HG02571 (cell line): ENCODE data around the gene CNEP1R1.

Experiments used
- ATAC-seq: cut with Tn5 transposase; IDR thresholded peaks from one replicate; pipeline ENCODE4 v1.9.1; 2021; ENCODE audit warnings: mild to moderate bottlenecking, moderate library complexity; ENCODE audit not compliant: unreplicated experiment

The CNEP1R1 gene

DNA sequence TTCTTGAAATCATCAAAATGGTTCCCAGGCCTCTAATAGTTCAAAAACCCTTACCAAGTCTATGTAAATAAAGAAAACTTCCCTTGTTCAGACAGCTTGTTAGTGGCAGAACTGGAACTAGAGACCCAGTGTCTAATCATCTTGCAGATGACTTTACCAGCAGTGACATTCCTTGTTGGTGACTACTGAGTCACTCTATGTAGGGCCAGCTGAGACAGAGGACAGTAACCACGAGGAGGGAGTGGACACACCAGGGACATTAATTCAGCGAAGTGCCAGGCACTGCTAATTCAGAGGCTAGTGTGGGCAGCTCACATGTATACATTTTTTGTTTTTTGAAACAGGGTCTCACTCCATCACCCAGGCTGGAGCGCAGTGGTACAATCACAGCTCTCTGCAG, 34.6 kb downstream of the CNEP1R1 start:
- ATAC-seq: no peak

DNA sequence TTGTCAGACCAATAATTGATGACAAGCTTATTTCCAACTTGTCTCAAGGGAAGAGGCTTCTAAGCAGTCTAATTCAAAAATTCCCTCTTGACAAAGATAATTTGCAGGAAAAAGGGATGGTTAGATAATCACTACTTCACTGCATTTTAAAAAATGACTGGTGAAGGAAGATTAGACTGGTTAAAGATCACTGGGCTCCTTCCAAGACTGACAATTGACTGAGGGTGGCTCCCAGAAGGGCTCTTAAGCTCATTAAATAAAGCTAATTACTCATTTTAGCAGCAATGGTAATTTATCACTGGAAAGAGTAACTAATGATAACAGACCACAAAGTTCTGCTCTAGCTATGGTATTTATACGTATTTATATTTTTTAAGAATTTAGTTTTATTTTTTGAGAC, 36.3 kb downstream of the CNEP1R1 start:
- ATAC-seq: no peak

DNA sequence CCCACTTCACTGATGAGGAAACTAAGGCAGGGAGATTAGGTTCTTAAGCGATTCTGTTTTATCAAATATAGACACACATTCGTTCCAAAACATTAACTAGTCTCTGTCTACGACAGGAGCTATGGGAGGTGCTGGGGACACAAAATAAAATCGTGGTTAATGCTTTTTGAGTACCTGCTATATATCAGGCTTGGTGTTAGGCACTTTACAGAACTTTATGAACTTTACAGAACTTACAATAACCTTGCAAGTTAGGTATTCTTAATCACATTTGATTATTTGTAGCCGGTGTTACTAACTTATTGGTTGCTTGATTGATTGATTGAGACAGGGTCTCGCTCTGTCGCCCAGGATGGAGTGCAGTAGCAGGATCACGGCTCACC, 40.2 kb downstream of the CNEP1R1 start:
- ATAC-seq: no peak

DNA sequence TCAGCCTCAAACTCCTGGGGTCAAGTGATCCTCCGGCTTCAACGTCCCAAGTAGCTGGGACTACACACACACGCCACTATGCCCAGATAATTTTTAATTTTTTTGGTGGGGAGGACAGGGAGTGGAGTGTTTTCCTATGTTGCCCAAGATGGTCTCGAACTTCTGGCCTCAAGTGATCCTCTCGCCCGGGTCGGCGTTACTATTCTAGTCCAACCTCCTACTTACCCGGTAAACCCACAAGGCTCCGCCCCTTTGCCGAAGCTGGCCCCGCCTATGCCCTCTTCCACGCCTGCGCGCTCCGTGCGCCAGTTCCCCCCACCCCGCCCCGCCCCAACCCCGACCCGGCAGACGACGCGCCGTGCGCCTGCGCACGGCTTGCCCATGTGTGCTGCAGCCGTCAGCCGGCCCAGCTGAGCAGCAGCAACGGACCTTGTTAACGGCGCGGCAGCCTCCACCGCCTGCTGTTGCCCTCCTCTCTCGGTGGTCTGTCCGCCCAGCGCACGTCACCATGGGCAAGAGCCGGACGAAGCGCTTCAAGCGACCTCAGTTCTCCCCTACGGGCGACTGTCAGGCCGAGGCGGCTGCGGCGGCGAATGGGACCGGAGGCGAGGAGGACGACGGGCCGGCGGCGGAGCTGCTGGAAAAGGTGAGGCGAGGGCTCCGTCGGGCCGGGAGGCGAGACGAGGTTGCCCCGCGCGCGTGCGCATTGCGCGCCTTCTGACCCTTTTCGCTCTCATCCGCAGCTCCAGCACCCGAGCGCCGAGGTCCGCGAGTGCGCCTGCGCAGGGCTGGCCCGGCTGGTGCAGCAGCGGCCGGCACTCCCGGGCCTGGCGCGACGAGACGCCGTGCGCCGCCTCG, 40.8 kb downstream of the CNEP1R1 start, which contains the start of gene HEATR3:
Gene HEATR3, plus strand, starts transcription at position 347 of the 858 bp plus-strand sequence. Its CDS starts 162 bp downstream, at position 509.
- ATAC-seq: peak; percentile 74

DNA sequence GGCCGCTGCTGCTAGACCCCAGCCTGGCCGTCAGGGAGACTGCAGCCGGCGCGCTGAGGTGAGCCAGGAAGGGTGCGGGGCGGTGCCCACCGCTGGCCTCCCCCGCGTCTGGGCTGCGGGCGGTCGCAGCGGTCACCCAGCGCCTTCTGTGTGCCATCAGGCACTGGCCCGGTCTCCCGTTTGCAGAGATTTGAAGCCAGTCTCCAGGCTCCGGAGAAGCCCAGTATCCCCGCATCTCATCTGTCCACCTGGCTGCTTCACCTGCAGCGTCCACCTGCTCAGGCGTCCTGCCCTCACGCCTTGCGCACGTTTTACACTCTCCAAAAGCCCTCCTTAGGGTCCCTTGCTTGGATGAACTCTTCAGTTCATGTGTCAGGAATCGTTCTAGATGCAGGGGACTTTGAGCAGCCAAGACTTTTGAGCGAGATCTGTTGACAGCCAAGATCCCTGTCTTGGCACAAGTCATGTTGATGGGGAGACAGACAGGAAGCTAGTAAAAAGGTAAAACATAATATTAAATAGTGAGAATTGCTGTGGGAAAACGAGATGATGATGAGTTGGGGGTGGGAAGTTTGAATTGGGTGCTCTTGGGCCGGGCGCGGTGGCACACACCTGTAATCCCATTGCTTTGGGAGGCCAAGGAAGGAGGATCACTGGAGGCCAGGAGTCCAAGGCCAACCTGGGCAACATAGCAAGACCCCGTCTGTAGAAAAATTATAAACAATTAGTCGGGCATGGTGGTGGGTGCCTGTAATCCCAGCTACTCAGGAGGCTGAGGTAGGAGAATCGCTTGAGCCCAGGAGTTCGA, 41.7 kb downstream of the CNEP1R1 start:
- ATAC-seq: no peak

DNA sequence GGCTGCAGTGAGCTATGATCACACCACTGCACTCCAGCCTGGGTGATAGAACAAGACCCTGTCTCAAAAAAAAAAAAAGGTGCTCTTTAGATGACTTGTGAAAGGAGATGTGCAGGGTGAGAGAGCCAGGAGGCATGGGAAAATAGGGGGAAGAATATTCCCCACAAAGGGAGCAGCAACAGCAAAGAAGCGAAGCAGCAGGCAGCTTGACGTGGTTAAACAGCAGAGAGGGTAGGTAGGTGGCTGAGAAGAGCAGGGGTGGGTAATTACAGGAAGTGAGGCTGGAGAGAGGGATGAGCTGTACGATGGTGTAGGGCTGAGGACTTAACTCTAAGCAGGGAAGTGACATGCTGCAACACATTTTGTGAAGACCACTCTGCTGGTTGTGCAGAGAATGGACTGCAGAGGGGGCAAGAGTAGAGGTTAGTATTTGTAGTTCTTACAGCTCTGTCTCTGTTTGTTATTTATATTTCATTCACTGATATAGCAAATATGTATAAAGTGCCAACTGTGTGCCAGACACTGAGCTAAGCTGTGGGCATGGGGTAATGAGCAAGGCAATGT, 42.3 kb downstream of the CNEP1R1 start:
- no peak for ATAC-seq

DNA sequence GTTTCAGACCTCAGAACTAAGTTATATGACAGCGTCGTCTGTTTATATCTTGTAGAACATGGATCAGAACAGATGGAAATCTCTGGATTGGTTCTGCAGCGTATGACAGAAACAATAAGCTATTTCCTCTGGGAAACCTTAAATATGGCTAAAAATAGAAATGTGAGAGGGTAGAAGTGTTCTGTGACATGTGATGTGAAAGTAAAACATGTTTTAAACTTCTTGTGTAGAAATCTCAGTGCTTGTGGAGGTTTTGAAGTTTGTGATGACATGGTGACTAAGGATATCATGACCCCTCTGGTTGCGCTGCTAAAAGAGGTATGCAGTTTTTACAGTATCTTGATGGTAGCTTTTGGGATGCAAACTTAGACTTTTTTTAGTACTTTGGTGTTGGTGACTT, 43.5 kb downstream of the CNEP1R1 start:
- ATAC-seq: no peak

DNA sequence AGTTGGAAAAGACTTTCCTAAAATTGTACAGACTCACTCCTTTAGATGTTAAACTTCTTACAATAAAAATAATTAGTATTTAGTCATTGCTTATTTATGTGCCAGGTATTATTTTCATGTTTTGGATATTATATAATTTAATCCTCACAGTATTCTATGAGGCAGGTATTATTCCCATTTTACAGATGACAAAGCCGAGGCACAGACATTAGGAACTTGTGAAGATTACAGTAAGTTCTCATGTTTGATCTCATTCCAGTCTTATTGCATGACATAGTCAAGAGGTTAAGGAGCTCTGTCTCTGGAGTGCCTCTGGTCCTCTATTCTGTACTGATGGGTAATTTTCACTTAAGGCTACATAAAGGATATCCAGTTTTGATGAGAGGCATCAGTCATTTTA, 44.0 kb downstream of the CNEP1R1 start:
- ATAC-seq: no peak

DNA sequence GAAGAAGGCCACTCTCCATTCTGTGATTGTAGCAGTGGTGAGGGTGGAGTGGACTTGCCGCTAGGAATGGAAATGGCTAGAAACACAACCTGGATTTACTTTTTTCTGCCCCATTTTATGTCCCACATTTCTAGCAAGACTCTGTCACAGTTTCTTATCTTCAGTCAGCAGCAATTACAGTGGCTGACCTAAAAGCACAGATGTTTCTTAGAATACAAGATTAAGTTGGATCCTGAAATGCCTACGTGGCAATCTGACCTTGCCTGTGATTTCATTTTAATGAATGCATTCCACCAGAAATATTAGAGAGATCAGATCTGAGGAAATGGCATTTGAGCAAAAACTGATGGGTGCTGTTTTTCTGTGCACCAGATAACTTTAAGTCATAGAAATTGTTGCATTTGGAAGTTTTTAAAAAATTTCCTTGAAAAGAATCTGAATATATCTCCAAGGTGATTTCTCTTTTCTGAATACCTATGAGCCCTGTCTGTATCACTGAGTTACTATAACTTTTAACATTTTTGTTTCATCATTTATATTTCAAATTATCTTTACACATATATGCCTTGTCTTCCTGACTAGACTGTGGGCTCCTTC, 46.1 kb downstream of the CNEP1R1 start:
- no peak for ATAC-seq

DNA sequence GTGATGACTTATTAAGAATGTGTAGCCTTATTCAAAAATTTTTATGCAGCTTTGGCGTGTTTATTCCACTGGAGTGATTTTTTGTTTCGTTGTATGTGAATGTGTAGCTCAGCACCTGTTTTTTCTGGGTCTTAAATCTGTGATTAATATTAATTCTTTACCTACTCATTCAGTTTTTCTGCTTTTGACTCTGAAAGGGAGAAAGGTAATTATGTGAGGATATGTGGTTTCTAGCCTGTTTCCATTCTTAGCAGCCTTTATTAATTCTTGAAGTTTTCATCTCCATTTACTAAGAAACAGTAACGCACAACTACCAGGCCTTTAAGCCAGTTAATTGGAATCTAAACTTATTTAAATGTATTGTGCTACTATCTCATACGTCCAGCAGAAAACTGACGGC, 47.7 kb downstream of the CNEP1R1 start:
- no peak for ATAC-seq

DNA sequence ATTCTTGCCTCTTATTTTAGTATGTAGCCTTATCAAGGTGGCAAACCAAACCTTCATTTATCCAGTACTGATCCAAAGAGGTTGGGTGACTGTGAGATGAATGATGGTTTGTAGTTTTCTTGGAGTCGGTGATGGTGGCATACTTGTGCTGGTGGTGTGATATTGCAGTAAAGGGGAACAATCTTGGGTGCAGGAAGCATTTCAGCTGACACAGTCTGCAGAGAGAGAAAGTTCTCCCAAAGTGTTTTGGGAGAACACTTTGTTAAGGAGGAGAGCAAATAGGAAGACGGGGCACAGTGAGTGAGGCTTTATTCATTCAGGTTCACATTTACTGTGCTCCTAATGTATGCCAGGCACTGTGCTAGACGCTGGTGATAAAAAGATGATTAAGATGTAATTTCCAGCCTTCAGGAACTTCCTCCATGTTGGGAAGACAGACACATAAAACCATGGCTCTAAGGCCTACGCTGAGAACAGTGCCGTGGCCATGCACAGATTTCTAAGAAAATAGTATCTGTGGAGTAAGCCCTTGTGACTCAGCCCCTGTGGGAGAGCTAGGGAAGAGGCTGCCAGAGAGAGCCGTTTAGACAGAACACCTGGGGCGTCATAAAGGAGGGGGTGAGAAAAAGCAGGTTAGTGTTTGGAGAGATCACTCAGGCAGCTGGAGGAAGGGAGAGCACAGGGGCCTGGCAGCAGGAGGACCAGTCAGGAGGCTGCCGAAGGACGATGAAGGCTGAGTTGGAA, 54.5 kb downstream of the CNEP1R1 start:
- ATAC-seq: no peak

DNA sequence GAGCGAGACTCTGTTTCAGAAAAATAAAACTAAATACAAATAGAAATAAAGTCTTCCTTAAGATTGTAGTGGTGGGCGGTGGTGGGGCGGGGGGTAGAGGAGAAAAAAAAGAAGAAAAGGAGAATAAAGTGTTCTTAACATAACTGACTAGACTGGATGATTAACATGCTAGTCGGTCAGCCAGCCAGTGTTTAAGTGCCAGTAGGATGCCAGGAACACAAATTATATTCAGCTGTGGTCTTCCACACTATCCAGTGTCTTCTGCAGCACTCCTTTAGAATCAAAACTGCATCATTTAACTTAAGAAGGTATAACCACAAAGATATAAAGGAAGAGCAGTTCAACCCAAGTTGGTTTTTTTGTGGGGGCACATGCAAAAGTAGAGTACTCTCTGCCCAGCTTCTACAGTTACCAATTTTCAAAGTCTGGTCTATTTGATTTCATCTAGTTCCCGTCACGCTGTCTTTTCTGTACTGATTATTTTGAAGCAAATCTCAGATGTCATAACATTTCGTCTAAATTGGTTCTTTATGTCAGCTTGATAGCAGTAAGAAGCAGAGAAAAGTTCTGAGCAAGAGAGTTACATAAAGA, 56.5 kb downstream of the CNEP1R1 start:
- ATAC-seq: no peak

DNA sequence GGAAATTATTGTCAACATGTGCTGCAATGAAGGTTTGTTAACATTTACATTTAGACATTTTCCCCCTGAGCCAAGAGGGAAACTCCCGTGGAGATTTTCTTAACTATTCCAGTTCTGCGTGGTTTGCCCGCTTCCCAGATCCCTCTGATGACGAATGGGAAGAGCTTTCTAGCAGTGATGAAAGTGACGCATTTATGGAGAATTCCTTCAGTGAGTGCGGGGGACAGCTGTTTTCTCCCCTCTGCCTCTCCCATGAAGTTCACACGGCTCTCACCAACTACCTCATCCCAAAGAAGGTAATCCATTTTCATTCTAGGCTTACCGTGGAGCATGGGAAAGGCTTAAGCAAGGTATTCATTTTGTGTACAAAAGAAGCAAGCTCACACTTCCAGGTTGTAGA, 59.0 kb downstream of the CNEP1R1 start:
- no peak for ATAC-seq

DNA sequence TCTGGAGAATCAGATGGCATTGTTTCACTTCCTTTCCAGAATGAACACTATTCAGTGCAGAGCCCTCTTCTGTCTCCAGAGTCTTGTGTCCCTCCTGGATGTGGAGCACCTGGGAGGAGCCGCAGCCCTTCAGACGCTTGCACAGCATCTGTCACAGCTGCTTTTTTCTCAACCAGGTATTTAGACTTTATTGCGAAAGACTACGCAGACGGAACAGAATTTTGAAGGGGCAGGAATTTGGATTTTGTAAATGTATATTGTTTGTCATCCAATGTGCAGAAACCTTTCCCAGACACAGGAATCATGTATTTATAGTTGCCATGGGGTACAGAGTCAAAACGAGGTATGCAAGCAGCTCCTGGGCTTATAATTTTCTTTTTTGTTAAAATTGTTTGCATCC, 61.2 kb downstream of the CNEP1R1 start:
- ATAC-seq: no peak
